IgD-negative memory B cell (primary cell): ENCODE data around the gene FOXO3B. TPM values are rescaled to one million over a fixed set of nuclear protein-coding genes. Genes with fewer than 3 reads are reported as not detected.
"Not testable (repeated sequence)": the region's sequence is repeated elsewhere in the genome, so short reads cannot be mapped to it uniquely, and the experiment has no call there.

ENCODE experiments used
- H3K27ac Mint-ChIP-seq, 3 donors: one replicate each; pipeline ENCODE4 v1.8.0; 2020 to 2022; ENCODE audit warnings: mild to moderate bottlenecking in 3 of 3, mixed read lengths in 3 of 3, moderate library complexity in 1 of 3
- H3K27me3 Mint-ChIP-seq: one replicate; pipeline ENCODE4 v1.8.0; 2021; ENCODE audit warnings: mixed read lengths
- H3K36me3 Mint-ChIP-seq: one replicate; pipeline ENCODE4 v1.8.0; 2020; ENCODE audit warnings: mild to moderate bottlenecking, mixed read lengths
- H3K4me1 Mint-ChIP-seq, 3 donors: one replicate each; pipeline ENCODE4 v1.8.0; 2020 to 2022; ENCODE audit warnings: mixed read lengths in 3 of 3, mild to moderate bottlenecking in 1 of 3
- H3K4me3 Mint-ChIP-seq, 4 donors: one replicate each; pipeline ENCODE4 v1.8.0; 2020 to 2022; ENCODE audit warnings: mild to moderate bottlenecking in 4 of 4, mixed read lengths in 4 of 4, moderate library complexity in 3 of 4
- H3K9me3 Mint-ChIP-seq, 3 donors: one replicate each; pipeline ENCODE4 v1.8.0; 2020 to 2021; ENCODE audit warnings: mixed read lengths in 3 of 3, mild to moderate bottlenecking in 1 of 3
- polyA plus RNA-seq: library from polyadenylated mRNA; unstranded; fragments of 300-500 nt; fragmentation: Illumina TruSeq; gene quantifications from one replicate; pipeline ENCODE4 v1.2.3, GENCODE V29; 2021

Gene FOXO3B
- polyA plus RNA-seq: 3.6 TPM

DNA sequence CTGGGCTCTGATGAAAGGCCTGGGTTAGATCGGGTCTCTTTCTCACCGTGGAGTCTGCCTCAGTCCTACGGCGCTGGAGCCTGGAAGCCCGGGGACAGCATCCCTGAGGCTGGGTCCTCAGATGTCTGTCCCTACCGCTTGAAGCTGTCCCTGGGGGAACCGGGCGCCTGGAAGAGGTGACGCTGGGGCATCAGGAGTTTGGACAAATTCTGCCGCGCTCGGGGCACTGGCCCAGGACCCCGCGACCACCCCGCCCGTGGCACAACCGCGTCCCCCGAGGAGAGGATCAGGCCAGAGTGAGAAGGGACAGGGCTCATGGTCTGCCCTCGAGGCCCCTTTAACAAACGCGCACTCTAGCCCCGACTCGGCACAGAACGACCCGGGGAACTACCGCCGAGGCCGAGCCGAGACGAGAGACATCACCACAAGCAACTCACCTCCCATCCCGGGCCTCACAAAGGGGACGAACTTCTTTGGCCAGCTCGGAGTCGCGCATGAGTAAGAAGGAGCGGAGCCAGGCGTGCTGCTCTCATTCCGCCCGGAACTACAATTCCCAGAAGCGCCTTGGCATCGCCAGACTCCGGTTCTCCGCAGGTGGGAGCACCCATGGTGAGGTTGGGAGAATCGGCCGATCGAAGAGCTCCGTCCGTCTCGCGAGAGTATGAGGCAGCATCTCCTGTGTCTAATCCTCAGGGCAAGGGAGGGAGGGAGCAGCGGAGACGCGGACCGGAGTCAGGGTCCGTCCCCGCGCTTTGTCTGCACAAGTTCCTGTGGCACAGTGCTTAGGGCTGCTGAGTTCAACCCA is at the start of gene FOXO3B:
TSS of gene FOXO3B (minus strand) at position 548 of the 805 bp plus-strand sequence. CDS start 663 bp downstream, outside the sequence.
- not testable (repeated sequence) for H3K4me1 Mint-ChIP-seq, H3K27me3 Mint-ChIP-seq, H3K36me3 Mint-ChIP-seq, H3K9me3 Mint-ChIP-seq
- Mint-ChIP-seq H3K27ac (peak within 1 kb of the TSS; percentile 10 to 53 (median 19)), H3K4me3 (peak within 1 kb of the TSS; percentile 43 to 100 (median 90))

DNA sequence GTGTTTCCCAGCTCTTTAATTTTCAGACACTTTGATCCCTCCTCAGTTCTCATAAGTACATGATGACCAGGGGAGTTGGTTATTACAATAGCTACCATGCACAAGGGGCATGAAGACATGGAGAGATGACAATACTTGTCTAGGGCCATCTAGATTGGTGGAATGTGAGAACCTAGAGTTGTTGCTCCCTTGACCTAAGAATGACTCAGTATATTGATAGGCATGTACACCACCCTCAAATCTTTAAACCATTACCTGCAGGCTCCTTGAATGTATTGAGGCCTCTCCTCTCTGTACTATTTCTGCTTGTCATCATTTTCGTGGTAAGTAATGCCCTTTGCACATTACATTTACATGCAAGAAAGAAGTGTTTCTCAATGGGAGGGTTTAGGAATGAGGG is 41.4 kb upstream of the FOXO3B start:
- H3K4me1 Mint-ChIP-seq, H3K4me3 Mint-ChIP-seq, H3K27me3 Mint-ChIP-seq, H3K27ac Mint-ChIP-seq, H3K9me3 Mint-ChIP-seq, H3K36me3 Mint-ChIP-seq: not testable (repeated sequence)

DNA sequence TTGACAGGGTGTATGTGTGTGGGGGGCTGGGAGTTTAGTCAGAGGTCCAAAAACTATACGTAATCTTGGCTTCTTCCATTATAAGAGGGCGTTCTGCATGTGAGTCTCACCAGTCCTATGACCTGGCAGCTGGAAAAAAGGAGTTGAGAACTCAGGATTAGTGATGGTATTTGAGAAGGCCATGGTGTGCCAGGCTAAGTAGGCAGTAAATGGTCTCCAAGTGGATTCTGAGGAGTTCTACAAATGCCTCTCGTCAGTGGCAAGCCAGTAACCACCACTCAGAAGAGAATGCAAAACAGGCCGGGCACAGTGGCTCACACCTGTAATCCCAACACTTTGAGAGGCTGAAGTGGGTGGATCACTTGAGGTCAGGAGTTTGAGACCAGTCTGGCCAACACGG is 40.5 kb upstream of the FOXO3B start:
- not testable (repeated sequence) for H3K27me3 Mint-ChIP-seq, H3K27ac Mint-ChIP-seq, H3K4me1 Mint-ChIP-seq, H3K36me3 Mint-ChIP-seq, H3K9me3 Mint-ChIP-seq, H3K4me3 Mint-ChIP-seq

DNA sequence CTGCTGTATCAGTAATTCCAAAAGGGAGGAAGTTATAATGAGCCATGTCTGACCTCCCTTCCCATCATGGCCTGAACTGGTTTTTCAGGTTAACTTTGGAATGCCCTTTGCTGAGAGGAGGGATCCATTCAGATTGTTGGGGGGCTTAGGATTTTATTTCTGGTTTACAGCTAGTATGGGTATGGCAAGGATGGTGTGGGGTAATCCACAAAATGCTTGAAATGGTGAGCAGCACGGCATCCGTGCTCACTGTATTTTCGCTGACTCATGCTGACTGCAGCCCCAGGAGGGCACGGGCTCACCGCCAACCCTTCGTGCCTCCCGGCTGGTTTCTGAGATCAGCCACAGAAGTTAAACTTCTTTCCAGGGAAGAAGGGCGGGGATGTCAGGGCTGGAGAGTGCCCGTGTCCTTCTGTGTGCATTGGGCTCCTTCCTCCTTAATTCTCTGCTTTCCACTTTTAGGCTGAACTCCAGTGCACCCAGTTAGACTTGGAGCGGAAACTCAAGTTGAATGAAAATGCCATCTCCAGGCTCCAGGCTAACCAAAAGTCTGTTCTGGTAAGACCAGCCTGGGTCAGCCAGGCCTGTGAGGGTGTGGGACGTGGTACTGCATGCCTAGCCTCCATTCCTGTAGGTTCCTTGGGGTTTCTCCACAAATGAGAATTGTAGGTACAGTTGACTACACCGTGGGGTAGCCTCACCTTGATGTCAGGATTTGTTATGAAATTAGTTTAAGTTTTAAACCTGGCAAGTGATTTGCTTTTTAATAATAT is 39.8 kb upstream of the FOXO3B start:
- H3K27me3 Mint-ChIP-seq, H3K4me1 Mint-ChIP-seq, H3K9me3 Mint-ChIP-seq, H3K4me3 Mint-ChIP-seq, H3K27ac Mint-ChIP-seq, H3K36me3 Mint-ChIP-seq: not testable (repeated sequence)

DNA sequence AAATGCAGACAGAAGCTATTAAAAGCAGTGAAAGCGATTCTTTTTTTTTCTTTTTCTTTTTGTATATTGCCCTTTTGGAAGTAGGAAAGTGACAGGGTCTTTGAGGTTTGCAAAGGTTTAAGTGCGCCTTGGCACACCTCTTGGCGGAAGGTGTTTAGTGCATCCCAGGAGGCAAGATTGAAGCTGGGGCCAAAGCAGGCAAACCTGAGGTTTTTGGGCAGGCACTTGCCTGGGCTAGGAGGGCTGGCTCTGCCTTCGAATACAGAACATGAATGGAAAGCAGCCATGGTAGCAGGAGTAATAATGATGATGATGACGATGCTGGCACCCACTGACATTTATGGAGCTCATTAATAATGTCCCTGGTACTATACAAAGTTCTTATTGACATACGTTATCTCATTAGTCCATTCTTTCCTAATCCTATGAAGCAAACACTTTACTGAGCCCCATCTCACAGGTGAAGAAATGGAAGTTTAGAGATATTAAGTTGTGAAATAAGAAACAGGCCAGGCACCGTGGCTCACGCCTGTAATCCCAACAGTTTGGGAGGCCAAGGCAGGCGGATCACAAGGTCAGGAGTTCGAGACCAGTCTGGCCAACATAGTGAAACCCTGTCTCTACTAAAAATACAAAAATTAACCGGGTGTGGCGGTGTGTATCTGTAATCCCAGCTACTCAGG is 37.5 kb upstream of the FOXO3B start:
- H3K27me3 Mint-ChIP-seq, H3K4me1 Mint-ChIP-seq, H3K36me3 Mint-ChIP-seq, H3K4me3 Mint-ChIP-seq, H3K9me3 Mint-ChIP-seq, H3K27ac Mint-ChIP-seq: not testable (repeated sequence)

DNA sequence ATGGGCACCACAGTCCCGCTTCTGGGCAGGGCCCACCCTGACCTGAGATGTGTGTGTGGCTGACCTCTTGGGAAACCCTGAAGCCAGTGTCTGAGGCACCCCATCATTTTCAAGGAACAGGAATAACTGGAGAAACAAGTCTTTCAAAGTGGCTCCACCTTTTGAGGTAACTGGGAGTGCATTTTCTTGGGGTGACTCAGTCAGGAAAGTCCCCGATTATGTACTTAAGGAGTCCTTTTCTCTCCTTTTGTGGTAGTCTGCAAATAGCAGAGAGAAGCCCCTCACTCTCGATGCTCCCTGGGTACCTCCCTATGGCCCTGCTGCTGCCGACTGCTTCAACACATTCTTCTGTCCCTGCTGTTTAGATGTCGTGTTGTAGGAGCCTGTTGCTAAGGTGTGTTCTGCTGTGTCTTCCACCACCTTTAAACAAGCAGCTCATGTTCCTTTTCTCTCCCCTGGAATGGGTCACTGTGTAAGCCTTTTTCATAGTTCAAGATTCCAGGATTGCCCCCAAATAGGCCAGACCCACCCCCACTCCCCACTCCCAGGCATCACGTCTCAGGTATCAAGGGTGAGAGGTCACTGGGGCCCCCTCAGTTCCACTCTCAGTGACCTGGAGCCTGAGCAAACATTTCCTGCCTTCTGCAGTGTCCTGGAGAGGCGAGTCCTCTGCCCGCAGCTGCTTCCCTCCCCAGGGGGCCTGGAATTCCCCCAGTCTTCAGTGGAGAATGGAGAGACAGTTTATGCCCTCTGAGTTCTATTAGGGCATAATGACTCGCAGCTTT is 36.7 kb upstream of the FOXO3B start:
- H3K36me3 Mint-ChIP-seq, H3K27me3 Mint-ChIP-seq, H3K9me3 Mint-ChIP-seq, H3K4me1 Mint-ChIP-seq, H3K4me3 Mint-ChIP-seq, H3K27ac Mint-ChIP-seq: not testable (repeated sequence)

DNA sequence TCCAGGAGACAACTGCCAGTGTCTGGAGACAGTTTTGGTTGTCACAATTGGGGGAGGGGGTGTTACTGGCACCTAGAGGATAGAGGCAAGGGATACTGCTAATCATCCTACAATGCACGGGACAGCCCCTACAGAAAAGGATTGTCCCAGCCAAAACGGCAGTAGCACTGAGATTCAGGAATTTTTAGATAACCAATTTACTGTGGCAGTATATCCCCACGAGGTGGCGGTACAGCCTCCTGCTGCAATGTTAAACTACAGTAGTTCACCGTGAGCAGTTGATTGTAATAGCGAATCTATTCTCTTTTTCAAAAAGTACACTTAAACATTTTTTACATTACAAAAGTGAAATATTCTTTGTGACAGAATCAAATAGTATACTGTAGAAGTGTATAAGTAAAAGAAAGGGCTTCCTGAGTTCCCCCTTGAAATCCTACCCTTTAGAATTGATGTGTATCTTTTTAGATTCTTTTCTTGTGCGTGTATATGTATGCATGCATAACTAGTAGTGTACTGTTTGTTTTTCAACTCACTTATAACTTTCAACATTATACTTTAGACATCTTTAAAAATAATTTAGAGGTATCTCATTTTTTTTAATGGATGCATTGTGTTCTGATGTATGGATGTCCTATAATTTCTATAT is 30.4 kb upstream of the FOXO3B start:
- not testable (repeated sequence) for H3K36me3 Mint-ChIP-seq, H3K27ac Mint-ChIP-seq, H3K9me3 Mint-ChIP-seq, H3K4me3 Mint-ChIP-seq, H3K4me1 Mint-ChIP-seq, H3K27me3 Mint-ChIP-seq

DNA sequence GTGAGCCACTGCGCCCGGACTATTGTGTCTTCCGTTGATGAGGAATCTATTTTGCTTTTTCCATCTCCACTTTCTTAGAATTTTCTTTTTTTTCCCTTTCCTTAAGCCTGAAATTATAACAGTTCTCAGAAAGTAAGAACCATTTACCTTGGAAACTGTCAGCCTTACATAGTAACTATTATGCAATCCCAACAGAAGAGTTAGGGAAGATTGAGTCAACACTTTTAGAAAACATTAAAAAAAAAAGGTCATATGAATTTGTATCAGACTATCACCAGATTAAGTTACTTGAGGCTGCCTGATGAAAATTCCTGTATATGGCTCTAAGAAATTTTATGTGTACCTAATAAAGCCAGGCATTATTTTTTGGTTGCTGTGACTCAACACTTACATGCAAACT is 26.1 kb upstream of the FOXO3B start:
- not testable (repeated sequence) for H3K4me1 Mint-ChIP-seq, H3K36me3 Mint-ChIP-seq, H3K27ac Mint-ChIP-seq, H3K27me3 Mint-ChIP-seq, H3K9me3 Mint-ChIP-seq
- H3K4me3 Mint-ChIP-seq: peak overlapping the region in 2 of 4 donors; percentile 45 to 47

DNA sequence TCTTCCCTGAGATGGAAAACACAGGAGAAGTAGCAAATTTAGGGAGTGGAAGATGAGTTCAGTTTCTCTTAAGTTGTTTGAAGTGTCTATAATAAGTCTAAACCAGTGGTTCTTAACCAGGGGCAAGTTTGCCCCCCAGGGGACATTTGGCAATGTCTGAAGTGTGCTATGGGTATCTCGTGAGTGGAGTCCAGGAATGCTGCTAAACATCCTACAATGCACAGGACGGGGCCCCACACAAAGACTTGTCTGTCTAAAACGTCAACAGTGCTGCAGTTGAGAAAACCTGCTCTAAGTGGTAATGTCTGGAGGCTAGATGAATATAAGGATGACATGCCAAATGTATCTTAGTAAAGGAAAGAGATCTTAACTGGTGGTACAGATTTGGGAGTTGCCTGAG is 23.8 kb upstream of the FOXO3B start:
- not testable (repeated sequence) for H3K27ac Mint-ChIP-seq, H3K4me1 Mint-ChIP-seq, H3K4me3 Mint-ChIP-seq, H3K27me3 Mint-ChIP-seq, H3K9me3 Mint-ChIP-seq, H3K36me3 Mint-ChIP-seq

DNA sequence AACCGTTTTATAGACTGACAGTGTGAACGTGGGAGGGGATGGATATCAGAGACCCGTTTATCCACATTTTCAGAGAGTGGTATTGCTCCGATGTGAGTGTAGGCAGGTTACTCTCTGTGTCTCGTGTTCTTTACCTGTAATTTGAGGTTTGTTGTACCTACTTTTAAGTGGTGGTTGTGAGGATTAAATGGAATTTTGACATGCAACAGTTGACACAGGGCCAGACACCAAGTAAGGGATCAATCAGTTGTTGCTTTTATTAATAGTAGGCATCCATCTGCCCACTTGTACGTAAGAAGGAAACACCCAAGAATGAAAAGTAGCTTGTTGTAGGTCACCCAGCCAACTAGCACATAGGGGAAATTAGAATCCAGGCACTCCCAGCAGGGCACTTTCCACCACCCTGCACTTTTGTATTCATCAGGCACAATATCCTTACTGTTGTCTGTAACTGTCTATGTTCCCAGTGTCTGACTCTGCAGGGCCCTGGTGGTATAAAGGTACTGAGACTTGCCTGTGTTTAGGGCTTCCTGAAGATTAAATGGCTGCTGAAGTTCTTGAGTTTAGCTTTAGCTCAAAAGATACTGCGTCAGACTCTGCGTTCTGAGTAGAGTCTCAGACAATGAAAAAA is 16.5 kb upstream of the FOXO3B start:
- Mint-ChIP-seq H3K27ac (peak overlapping the region in 1 of 3 donors; percentile 91), H3K4me1 (peaks cover 7 to 10% (median 7%) of the 10 kb centered on the region in 3 donors), H3K4me3 (peak overlapping the region; percentile 91 to 97 (median 96))
- not testable (repeated sequence) for H3K36me3 Mint-ChIP-seq, H3K27me3 Mint-ChIP-seq, H3K9me3 Mint-ChIP-seq

DNA sequence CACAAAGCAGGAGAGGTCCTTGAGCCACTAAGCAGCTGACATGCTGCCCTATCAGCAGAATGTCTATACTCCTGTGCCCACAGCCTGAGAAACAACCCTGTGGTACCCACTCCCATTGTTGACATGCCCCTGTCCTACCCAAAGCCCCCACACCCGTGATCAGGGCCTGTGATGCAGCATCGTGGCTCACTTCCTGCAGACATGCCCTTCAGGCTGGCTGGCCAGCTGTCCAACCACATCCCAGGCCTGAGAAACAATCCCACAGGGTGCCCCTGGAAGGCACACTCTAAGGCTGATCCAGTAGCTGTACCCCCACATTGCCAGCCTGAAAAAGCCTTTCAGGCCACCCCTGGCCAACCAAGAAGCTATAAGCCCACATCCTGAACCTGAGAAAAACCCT is 13.0 kb upstream of the FOXO3B start:
- H3K9me3 Mint-ChIP-seq, H3K4me3 Mint-ChIP-seq, H3K27ac Mint-ChIP-seq, H3K36me3 Mint-ChIP-seq, H3K27me3 Mint-ChIP-seq: not testable (repeated sequence)
- H3K4me1 Mint-ChIP-seq: peaks cover 7 to 10% (median 7%) of the 10 kb centered on the region in 3 donors

DNA sequence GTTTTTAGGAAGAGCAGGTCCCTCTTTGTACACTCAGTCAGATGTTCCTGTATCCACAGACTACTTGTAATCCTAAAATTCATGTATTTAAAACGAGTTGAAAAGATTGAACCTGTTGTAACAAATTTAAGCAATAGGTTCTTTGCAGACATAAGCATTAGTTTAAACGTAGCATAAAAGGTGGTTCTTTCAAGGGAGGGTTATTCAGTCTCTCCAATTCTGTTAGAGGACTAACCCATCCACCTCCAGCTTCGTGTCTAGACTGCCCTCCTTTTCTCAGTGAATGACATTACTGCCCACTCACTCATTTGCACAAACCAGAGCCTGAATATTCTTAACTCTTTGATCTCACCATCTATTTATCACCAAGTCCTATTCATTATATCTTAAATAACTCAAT is 554 bp upstream of the FOXO3B start:
- not testable (repeated sequence) for H3K27me3 Mint-ChIP-seq, H3K4me1 Mint-ChIP-seq, H3K9me3 Mint-ChIP-seq, H3K27ac Mint-ChIP-seq, H3K36me3 Mint-ChIP-seq
- H3K4me3 Mint-ChIP-seq: peak overlapping the region; percentile 43 to 100 (median 90)

DNA sequence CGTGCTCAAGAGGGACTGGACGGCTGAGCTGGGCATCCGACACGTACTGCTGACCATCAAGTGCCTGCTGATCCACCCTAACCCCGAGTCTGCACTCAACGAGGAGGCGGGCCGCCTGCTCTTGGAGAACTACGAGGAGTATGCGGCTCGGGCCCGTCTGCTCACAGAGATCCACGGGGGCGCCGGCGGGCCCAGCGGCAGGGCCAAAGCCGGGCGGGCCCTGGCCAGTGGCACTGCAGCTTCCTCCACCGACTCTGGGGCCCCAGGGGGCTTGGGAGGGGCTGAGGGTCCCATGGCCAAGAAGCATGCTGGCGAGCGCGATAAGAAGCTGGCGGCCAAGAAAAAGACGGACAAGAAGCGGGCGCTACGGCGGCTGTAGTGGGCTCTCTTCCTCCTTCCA is 4.7 kb downstream of the FOXO3B start:
- H3K9me3 Mint-ChIP-seq, H3K4me3 Mint-ChIP-seq, H3K4me1 Mint-ChIP-seq, H3K36me3 Mint-ChIP-seq, H3K27ac Mint-ChIP-seq, H3K27me3 Mint-ChIP-seq: not testable (repeated sequence)

DNA sequence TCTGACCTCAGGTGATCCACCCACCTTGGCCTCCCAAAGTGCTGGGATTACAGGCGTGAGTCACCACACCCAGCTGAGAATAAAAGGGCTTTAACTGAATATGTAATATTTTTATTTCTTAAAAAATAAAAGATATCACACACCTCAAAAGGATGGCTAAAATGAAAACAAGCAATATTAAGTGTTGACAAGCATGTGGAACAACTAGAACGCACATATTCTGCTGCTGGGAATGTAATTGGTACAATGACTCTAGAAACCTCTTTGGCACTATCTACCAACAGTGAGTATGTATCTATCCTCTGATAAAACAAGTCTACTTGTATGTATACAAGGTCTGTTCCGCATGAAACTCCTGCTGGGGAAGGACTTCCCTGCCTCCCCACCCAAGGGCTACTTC is 5.2 kb downstream of the FOXO3B start:
- H3K27ac Mint-ChIP-seq, H3K4me3 Mint-ChIP-seq, H3K4me1 Mint-ChIP-seq, H3K27me3 Mint-ChIP-seq, H3K36me3 Mint-ChIP-seq, H3K9me3 Mint-ChIP-seq: not testable (repeated sequence)
